HEK293 (cell line): ENCODE data around the gene EGFLAM.

Source experiments
- GLIS1 ChIP-seq: fragments of 450-650 bp; formaldehyde crosslinking; IDR thresholded peaks from 2 replicates; pipeline ENCODE4 v1.5.1; 2016; ENCODE audit warnings: missing biosample characterization, missing genetic modification characterization
- OSR2 ChIP-seq: fragments of 450-650 bp; formaldehyde crosslinking; IDR thresholded peaks from 2 replicates; pipeline ENCODE4 v1.5.1; 2016; ENCODE audit warnings: missing biosample characterization, missing genetic modification characterization
- REST ChIP-seq: fragments of 450-650 bp; formaldehyde crosslinking; IDR thresholded peaks from 2 replicates; pipeline ENCODE4 v1.5.1; 2016; ENCODE audit warnings: missing biosample characterization, missing genetic modification characterization
- YY2 ChIP-seq: fragments of 450-650 bp; formaldehyde crosslinking; IDR thresholded peaks from 2 replicates; pipeline ENCODE4 v1.5.1; 2016; ENCODE audit warnings: missing biosample characterization, missing genetic modification characterization
- ZBTB48 ChIP-seq: fragments of 450-650 bp; formaldehyde crosslinking; IDR thresholded peaks from 2 replicates; pipeline ENCODE4 v1.5.1; 2016; ENCODE audit warnings: missing biosample characterization, missing genetic modification characterization
- ZFP3 ChIP-seq: fragments of 450-650 bp; formaldehyde crosslinking; IDR thresholded peaks from 2 replicates; pipeline ENCODE4 v1.5.1; 2016; ENCODE audit warnings: low read depth, missing biosample characterization, missing genetic modification characterization
- ZFP37 ChIP-seq: fragments of 450-650 bp; formaldehyde crosslinking; IDR thresholded peaks from 2 replicates; pipeline ENCODE4 v1.5.1; 2016; ENCODE audit warnings: missing biosample characterization, missing genetic modification characterization
- ZNF112 ChIP-seq: fragments of 450-650 bp; formaldehyde crosslinking; IDR thresholded peaks from 2 replicates; pipeline ENCODE4 v1.5.0; 2017; ENCODE audit warnings: missing biosample characterization, missing genetic modification characterization
- ZNF169 ChIP-seq: fragments of 450-650 bp; formaldehyde crosslinking; IDR thresholded peaks from 2 replicates; pipeline ENCODE4 v1.5.1; 2016; ENCODE audit warnings: missing biosample characterization, missing genetic modification characterization
- ZNF202 ChIP-seq: fragments of 450-650 bp; formaldehyde crosslinking; IDR thresholded peaks from 2 replicates; pipeline ENCODE4 v1.5.1; 2016; ENCODE audit warnings: missing biosample characterization, missing genetic modification characterization, borderline replicate concordance
- ZNF404 ChIP-seq: fragments of 450-650 bp; formaldehyde crosslinking; IDR thresholded peaks from 2 replicates; pipeline ENCODE4 v1.5.1; 2017; ENCODE audit warnings: missing biosample characterization, missing genetic modification characterization
- ZNF48 ChIP-seq: fragments of 450-650 bp; formaldehyde crosslinking; IDR thresholded peaks from 2 replicates; pipeline ENCODE4 v1.5.1; 2016; ENCODE audit warnings: missing biosample characterization, missing genetic modification characterization
- ZNF513 ChIP-seq: fragments of 450-650 bp; IDR thresholded peaks from 2 replicates; pipeline ENCODE4 v1.5.1; 2018; ENCODE audit warnings: missing biosample characterization, missing genetic modification characterization
- ZNF518A ChIP-seq: fragments of 450-650 bp; formaldehyde crosslinking; conservative IDR thresholded peaks from 2 replicates; pipeline ENCODE4 v1.5.1; 2016; ENCODE audit warnings: low read depth, missing biosample characterization, missing genetic modification characterization
- ZNF530 ChIP-seq: fragments of 450-650 bp; formaldehyde crosslinking; IDR thresholded peaks from 2 replicates; pipeline ENCODE4 v1.5.1; 2016; ENCODE audit warnings: low read depth, missing biosample characterization, missing genetic modification characterization
- ZNF549 ChIP-seq: fragments of 450-650 bp; IDR thresholded peaks from 2 replicates; pipeline ENCODE4 v1.5.1; 2018; ENCODE audit warnings: missing biosample characterization, missing genetic modification characterization, mild to moderate bottlenecking, inconsistent platforms, moderate library complexity
- ZNF585B ChIP-seq: fragments of 450-650 bp; formaldehyde crosslinking; IDR thresholded peaks from 2 replicates; pipeline ENCODE4 v1.5.1; 2016; ENCODE audit warnings: missing biosample characterization, missing genetic modification characterization
- ZNF621 ChIP-seq: fragments of 450-650 bp; formaldehyde crosslinking; IDR thresholded peaks from 2 replicates; pipeline ENCODE4 v1.5.1; 2017; ENCODE audit warnings: missing biosample characterization, missing genetic modification characterization
- ZNF692 ChIP-seq: fragments of 450-650 bp; formaldehyde crosslinking; IDR thresholded peaks from 2 replicates; pipeline ENCODE4 v1.5.1; 2016; ENCODE audit warnings: missing biosample characterization, missing genetic modification characterization
- ZSCAN18 ChIP-seq: fragments of 450-650 bp; formaldehyde crosslinking; IDR thresholded peaks from 2 replicates; pipeline ENCODE4 v1.5.1; 2016; ENCODE audit warnings: missing biosample characterization, missing genetic modification characterization
- TF ChIP-seq, protein P1 (sequence below): fragments of 450-650 bp; formaldehyde crosslinking; IDR thresholded peaks from 2 replicates; pipeline ENCODE4 v1.5.1; 2016; ENCODE audit warnings: missing biosample characterization, missing genetic modification characterization
- TF ChIP-seq, protein P2 (sequence below): fragments of 450-650 bp; formaldehyde crosslinking; IDR thresholded peaks from 2 replicates; pipeline ENCODE4 v1.5.1; 2017; ENCODE audit warnings: missing biosample characterization, missing genetic modification characterization

Gene EGFLAM

DNA sequence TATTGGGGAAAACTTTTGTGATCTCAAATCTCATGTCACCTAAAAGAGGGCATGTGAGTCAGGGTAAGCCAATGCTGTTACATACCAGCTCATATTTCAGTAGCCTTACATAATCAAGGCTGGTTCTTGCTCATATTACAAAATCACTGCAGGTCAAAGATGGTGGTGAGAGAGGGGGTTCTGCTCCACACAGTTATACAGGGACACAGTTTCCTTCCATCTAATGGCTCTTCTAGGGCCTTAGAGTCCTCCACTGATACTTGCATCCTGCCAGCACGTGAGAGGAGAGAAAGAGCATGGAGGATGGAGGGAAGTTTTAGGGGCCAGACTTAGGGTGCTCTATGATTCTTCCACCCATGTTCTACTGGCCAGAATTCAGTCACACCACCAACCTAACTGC, 168.1 kb downstream of the EGFLAM start (continued):
- TF ChIP-seq ZNF692 (tag by site-specific recombination) (0 out of 2 replicates have a peak, but pooled peaks have one; percentile 15), YY2 (tag by site-specific recombination) (peak; percentile 24; the same call in 1 of the 2 replicates), ZNF112 (tag by site-specific recombination) (no peak), ZNF549 (tag by site-specific recombination) (no peak), OSR2 (tag by site-specific recombination) (no peak), ZNF621 (tag by site-specific recombination) (no peak), ZFP37 (no peak), ZNF169 (tag by site-specific recombination) (no peak), ZNF404 (tag by site-specific recombination) (no peak), ZNF585B (tag by site-specific recombination) (no peak), ZSCAN18 (tag by site-specific recombination) (no peak), ZFP3 (tag by site-specific recombination) (no peak), ZNF48 (tag by site-specific recombination) (no peak), REST (tag by site-specific recombination) (no peak), ZNF513 (tag by site-specific recombination) (no peak), ZBTB48 (tag by site-specific recombination) (peak; percentile 84; the same call in 1 of the 2 replicates), ZNF202 (tag by site-specific recombination) (no peak), ZNF518A (tag by site-specific recombination) (0 out of 2 replicates have a peak, but pooled peaks have one; percentile 20), ZNF530 (tag by site-specific recombination) (no peak), GLIS1 (tag by site-specific recombination) (no peak)
- TF ChIP-seq, protein P1, sequence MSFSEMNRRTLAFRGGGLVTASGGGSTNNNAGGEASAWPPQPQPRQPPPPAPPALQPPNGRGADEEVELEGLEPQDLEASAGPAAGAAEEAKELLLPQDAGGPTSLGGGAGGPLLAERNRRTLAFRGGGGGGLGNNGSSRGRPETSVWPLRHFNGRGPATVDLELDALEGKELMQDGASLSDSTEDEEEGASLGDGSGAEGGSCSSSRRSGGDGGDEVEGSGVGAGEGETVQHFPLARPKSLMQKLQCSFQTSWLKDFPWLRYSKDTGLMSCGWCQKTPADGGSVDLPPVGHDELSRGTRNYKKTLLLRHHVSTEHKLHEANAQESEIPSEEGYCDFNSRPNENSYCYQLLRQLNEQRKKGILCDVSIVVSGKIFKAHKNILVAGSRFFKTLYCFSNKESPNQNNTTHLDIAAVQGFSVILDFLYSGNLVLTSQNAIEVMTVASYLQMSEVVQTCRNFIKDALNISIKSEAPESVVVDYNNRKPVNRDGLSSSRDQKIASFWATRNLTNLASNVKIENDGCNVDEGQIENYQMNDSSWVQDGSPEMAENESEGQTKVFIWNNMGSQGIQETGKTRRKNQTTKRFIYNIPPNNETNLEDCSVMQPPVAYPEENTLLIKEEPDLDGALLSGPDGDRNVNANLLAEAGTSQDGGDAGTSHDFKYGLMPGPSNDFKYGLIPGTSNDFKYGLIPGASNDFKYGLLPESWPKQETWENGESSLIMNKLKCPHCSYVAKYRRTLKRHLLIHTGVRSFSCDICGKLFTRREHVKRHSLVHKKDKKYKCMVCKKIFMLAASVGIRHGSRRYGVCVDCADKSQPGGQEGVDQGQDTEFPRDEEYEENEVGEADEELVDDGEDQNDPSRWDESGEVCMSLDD (tag by site-specific recombination), result peak; percentile 53; the same call in 1 of the 2 replicates
- TF ChIP-seq, protein P2, sequence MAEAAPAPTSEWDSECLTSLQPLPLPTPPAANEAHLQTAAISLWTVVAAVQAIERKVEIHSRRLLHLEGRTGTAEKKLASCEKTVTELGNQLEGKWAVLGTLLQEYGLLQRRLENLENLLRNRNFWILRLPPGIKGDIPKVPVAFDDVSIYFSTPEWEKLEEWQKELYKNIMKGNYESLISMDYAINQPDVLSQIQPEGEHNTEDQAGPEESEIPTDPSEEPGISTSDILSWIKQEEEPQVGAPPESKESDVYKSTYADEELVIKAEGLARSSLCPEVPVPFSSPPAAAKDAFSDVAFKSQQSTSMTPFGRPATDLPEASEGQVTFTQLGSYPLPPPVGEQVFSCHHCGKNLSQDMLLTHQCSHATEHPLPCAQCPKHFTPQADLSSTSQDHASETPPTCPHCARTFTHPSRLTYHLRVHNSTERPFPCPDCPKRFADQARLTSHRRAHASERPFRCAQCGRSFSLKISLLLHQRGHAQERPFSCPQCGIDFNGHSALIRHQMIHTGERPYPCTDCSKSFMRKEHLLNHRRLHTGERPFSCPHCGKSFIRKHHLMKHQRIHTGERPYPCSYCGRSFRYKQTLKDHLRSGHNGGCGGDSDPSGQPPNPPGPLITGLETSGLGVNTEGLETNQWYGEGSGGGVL, result peak; percentile 54
